LNCAP (cell line): ENCODE results near the gene CR1.

Source experiments
- CTCF ChIP-seq: fragments of 450-650 bp; IDR thresholded peaks from 2 replicates; pipeline ENCODE4 v1.5.1; 2017; ENCODE audit warnings: mild to moderate bottlenecking

CR1 gene

GRCh38 chr1:207462535-207462934 lies 33.4 kb upstream of the CR1 start:
- TF ChIP-seq CTCF = no peak

GRCh38 chr1:207463021-207463420 lies 32.9 kb upstream of the CR1 start:
- TF ChIP-seq CTCF = no peak

- no peak for TF ChIP-seq CTCF
Observed at GRCh38 chr1:207463571-207463970, 32.4 kb upstream of the CR1 start.

GRCh38 chr1:207470927-207471326 lies 25.0 kb upstream of the CR1 start:
- TF ChIP-seq CTCF = no peak

- TF ChIP-seq CTCF = no peak
Observed at GRCh38 chr1:207474210-207474609, 21.7 kb upstream of the CR1 start.

- TF ChIP-seq CTCF = no peak
Observed at GRCh38 chr1:207486198-207486597, 9.8 kb upstream of the CR1 start.

- TF ChIP-seq CTCF = no peak
Observed at GRCh38 chr1:207487636-207488035, 8.3 kb upstream of the CR1 start.

GRCh38 chr1:207493212-207493611 lies 2.7 kb upstream of the CR1 start:
- no peak for TF ChIP-seq CTCF
